LNCAP (cell line): ENCODE measurements around the gene CYP2W1.

Source experiments
- TF ChIP-seq, protein P1 (sequence below): fragments of 450-650 bp; IDR thresholded peaks from 2 replicates; pipeline ENCODE4 v1.5.1; 2017; ENCODE audit warnings: mild to moderate bottlenecking

Gene CYP2W1

DNA sequence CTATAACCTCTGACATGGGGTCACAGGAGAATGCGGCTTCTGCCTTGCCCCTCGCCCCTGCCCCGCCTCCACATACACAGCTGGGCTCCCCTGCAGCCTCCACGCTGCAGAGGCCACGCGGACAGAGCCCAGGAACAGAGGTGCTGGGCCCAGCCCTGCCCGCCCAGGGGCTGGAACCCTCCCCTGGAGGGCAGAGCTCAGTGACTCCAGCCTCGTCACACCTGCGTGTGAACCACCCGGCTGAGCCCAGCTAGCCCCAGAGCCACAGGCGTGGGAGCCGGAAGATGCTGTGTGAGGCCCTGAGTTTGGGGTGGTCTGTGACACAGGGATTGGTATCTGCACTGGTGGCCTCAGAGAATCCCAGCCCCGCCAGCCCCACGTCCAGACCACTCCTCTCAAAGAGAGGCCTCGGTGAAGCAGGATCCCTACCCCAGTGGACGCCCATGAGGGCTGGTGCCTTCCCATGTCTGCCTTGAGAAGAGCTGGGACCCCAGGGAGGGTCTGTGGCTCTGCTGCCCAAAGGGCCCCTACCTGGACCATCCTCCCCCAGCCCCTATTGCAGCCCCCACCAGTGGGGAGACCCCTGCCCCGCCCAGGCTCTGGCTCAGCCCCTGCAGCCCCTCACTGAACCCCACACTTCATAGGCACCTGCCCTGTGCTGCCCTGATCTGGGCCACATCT, 20.4 kb upstream of the CYP2W1 start:
- TF ChIP-seq, protein P1, sequence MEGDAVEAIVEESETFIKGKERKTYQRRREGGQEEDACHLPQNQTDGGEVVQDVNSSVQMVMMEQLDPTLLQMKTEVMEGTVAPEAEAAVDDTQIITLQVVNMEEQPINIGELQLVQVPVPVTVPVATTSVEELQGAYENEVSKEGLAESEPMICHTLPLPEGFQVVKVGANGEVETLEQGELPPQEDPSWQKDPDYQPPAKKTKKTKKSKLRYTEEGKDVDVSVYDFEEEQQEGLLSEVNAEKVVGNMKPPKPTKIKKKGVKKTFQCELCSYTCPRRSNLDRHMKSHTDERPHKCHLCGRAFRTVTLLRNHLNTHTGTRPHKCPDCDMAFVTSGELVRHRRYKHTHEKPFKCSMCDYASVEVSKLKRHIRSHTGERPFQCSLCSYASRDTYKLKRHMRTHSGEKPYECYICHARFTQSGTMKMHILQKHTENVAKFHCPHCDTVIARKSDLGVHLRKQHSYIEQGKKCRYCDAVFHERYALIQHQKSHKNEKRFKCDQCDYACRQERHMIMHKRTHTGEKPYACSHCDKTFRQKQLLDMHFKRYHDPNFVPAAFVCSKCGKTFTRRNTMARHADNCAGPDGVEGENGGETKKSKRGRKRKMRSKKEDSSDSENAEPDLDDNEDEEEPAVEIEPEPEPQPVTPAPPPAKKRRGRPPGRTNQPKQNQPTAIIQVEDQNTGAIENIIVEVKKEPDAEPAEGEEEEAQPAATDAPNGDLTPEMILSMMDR: no peak

- TF ChIP-seq, protein P1: no peak
Observed at GRCh38 chr7:963236-964078, 19.5 kb upstream of the CYP2W1 start.

DNA sequence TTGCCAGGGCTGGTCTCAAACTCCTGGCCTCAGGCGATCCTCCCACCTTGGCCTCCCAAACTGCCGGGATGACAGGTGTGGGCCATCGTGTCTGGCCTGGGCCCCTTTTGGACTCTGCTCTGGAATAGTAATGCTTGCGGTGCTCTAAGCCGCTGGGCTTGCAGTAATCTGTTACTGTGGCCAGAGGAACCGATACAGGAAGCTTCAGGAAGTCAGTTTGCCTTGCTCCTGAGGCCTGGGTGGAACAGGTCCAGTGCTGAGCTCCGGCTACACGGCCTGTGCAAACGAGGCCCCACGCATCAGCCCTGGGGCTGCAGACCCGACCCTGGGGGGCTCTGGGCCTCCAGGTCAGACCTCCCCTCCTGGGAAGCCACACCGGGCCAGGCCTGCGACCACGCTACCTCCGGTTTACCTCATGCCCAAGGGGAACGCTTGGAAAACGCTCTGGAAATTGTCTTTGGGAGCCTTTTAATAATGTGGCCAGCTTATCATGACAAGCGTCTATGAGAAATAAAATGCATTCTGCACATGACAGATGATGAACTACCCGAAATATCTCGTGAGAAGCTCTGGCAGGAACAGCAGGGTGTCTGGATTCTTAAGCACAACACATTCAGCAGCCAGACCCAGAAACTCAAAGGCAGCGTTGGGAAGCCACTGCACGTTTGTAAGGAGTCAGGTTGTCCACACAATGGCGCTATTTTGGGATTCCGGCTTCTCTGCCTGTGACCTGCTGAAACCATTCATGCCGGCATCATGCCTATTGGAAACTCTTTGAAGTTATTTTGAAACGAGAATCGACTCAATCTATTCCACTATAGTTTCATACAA, 18.4 kb upstream of the CYP2W1 start:
- TF ChIP-seq, protein P1: peak; percentile 9; the same call in 1 of the 2 replicates

DNA sequence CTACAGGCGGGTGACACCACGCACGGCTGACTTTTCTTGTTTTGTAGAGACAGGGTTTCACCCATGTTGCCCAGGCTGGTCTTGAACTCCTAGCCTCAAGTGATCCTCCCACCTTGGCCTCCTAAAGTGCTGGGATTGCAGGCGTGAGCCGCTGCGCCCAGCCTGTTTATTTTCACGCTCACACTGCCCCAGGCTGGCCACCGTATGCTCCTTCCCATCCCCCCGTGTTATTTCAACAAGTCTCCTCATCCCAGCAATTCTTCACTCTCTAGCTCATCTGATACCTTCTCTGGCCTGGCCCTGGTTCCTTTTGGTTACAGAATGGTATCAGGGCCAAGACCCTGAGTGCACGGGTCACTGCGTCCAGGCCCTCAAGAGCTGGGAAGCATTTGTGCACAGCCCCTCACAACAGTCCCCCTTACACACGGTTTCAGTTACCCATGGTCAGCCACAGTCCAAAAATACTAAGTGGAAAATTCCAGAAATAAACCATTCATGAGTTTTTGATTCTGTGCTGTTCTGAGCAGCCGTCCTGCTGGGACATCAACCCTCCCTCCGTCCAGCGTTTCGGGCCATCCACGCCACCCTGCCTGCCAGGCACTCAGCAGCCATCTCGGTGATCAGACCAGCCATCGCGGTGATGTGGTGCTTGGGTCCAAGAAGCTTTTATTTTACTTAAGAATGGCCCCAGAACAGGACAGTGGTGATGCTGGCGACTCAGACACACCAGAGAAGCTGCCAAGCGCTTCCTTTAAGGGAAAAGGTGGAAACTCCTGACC, 16.5 kb upstream of the CYP2W1 start:
- TF ChIP-seq, protein P1: no peak

- TF ChIP-seq, protein P1: no peak
Observed at GRCh38 chr7:967361-968082, 15.5 kb upstream of the CYP2W1 start.

- TF ChIP-seq, protein P1: no peak
Observed at GRCh38 chr7:968205-969105, 14.5 kb upstream of the CYP2W1 start.
